DND-41 (cell line): ENCODE data around the gene ZFHX3.

Source experiments
- CTCF ChIP-seq: IDR thresholded peaks from 2 replicates; pipeline ENCODE4 v1.5.1; 2012; ENCODE audit warnings: borderline replicate concordance, low read length, moderate library complexity, mild to moderate bottlenecking; ENCODE audit not compliant: poor library complexity, severe bottlenecking; ENCODE audit errors: extremely low read depth
- EZH2 ChIP-seq: IDR thresholded peaks from 3 replicates; pipeline ENCODE4 v1.6.1; 2012; ENCODE audit warnings: borderline replicate concordance, low read depth, mild to moderate bottlenecking, moderate library complexity, low read length, inconsistent platforms; ENCODE audit not compliant: severe bottlenecking

GRCh38 chr16:72915331-72915730 lies 132.6 kb downstream of the ZFHX3 start:
- TF ChIP-seq CTCF, result no peak
- no peak for TF ChIP-seq EZH2
